ENCODE data around the gene ZNF296. TPM values are rescaled to one million over a fixed set of nuclear protein-coding genes. Genes with fewer than 3 reads are reported as not detected.

Gene ZNF296
- total RNA-seq, 1 experiment from 2014 or later, result 6.7 TPM

DNA sequence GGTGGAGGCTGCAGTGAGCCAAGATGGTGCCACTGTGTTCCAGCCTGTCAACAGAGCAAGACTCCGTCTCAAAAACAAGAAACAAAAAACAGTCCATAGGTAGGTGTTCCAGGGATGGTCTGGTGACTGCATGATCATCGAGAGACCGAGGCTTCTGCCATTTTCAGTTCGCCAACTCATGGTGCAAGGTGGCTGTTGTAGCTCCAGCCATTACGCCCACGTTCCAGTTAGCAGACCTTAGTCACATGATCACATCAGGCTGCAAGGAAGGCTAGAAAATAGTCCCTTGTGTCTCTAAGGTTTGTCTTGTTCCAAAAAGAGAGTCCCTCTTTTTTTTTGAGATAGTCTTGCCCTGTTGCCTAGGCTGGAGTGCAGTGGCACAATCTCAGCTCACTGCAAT is 40.5 kb downstream of the ZNF296 start:
- in situ Hi-C loops (cut with HindIII; ENCODE audit: low pct_unique_long_range_greater_than_20kb, low sequenced_read_pairs), result no loop called here
- DNase-seq (ENCODE audit: low read depth, low spot score), result no peak
- no peak for ATAC-seq
- no peak overlapping the region for H3K27ac ChIP-seq (ENCODE audit: low read length)
- H3K4me3 ChIP-seq (ENCODE audit: low read depth in 2 of 2, low read length in 2 of 2), result no peak overlapping the region
- BruUV-seq (replicated peaks), result no TSS peak
- H3K36me3 ChIP-seq (ENCODE audit: control insufficient read depth, insufficient read depth, low read length), result no peaks in the 10 kb centered on the region
- ChIA-PET CTCF (no interaction called here), POLR2A (interaction anchor here (0.6 kb wide), 1 partner anchor 1725 kb away, joined by 3 read pairs; no protein-coding TSS in a partner anchor)
- H3K4me1 ChIP-seq (ENCODE audit: control insufficient read depth, insufficient read depth, low read length), result peaks cover 6% of the 10 kb centered on the region; the same call in 1 of the 2 replicates
- intact Hi-C loops (cut with micrococcal nuclease; ENCODE audit: unreplicated experiment), result no loop called here
- no peaks in the 10 kb centered on the region for H3K27me3 ChIP-seq (ENCODE audit: control insufficient read depth, insufficient read depth, low read length)
- no peak for TF ChIP-seq SIN3A (IDR thresholded peaks at IDR 0.05; ENCODE audit: borderline replicate concordance, insufficient read depth, low read depth, low read length)
- TF ChIP-seq TCF7L2 (IDR thresholded peaks at IDR 0.05; ENCODE audit: low read depth, low read length), result no peak
- no peak for TF ChIP-seq POLR2AphosphoS5 (IDR thresholded peaks at IDR 0.05; ENCODE audit: low read depth, low read length)
- TF ChIP-seq, protein P1, sequence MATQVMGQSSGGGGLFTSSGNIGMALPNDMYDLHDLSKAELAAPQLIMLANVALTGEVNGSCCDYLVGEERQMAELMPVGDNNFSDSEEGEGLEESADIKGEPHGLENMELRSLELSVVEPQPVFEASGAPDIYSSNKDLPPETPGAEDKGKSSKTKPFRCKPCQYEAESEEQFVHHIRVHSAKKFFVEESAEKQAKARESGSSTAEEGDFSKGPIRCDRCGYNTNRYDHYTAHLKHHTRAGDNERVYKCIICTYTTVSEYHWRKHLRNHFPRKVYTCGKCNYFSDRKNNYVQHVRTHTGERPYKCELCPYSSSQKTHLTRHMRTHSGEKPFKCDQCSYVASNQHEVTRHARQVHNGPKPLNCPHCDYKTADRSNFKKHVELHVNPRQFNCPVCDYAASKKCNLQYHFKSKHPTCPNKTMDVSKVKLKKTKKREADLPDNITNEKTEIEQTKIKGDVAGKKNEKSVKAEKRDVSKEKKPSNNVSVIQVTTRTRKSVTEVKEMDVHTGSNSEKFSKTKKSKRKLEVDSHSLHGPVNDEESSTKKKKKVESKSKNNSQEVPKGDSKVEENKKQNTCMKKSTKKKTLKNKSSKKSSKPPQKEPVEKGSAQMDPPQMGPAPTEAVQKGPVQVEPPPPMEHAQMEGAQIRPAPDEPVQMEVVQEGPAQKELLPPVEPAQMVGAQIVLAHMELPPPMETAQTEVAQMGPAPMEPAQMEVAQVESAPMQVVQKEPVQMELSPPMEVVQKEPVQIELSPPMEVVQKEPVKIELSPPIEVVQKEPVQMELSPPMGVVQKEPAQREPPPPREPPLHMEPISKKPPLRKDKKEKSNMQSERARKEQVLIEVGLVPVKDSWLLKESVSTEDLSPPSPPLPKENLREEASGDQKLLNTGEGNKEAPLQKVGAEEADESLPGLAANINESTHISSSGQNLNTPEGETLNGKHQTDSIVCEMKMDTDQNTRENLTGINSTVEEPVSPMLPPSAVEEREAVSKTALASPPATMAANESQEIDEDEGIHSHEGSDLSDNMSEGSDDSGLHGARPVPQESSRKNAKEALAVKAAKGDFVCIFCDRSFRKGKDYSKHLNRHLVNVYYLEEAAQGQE (IDR thresholded peaks at IDR 0.05; ENCODE audit: insufficient read depth in 1 of 2, low read depth in 2 of 2, low read length in 1 of 2), result no peak
- TF ChIP-seq, protein P2, sequence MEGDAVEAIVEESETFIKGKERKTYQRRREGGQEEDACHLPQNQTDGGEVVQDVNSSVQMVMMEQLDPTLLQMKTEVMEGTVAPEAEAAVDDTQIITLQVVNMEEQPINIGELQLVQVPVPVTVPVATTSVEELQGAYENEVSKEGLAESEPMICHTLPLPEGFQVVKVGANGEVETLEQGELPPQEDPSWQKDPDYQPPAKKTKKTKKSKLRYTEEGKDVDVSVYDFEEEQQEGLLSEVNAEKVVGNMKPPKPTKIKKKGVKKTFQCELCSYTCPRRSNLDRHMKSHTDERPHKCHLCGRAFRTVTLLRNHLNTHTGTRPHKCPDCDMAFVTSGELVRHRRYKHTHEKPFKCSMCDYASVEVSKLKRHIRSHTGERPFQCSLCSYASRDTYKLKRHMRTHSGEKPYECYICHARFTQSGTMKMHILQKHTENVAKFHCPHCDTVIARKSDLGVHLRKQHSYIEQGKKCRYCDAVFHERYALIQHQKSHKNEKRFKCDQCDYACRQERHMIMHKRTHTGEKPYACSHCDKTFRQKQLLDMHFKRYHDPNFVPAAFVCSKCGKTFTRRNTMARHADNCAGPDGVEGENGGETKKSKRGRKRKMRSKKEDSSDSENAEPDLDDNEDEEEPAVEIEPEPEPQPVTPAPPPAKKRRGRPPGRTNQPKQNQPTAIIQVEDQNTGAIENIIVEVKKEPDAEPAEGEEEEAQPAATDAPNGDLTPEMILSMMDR (IDR thresholded peaks at IDR 0.05), result no peak
- no peaks in the 10 kb centered on the region for H3K9me3 ChIP-seq (ENCODE audit: control insufficient read depth, insufficient read depth, low read depth, low read length)

DNA sequence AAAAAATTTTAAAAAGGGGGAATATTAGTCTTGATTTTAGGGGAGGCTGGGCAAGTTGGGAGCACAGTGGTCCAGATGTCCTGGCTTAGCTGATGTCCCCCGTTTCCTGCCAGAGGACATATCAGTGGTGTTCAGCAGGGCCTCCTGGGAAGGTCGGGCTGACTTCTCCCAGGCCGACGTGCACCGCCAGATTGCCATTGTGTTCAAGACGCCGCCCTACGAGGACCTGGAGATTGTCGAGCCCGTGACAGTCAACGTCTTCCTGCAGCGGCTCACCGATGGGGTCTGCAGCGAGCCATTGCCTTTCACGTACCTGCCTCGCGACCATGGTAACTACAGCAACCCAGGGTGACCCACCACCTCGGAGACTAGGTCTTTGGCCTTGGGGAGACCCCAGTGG is 43.9 kb downstream of the ZNF296 start:
- TF ChIP-seq, protein P1 (IDR thresholded peaks at IDR 0.05; ENCODE audit: insufficient read depth in 1 of 2, low read depth in 2 of 2, low read length in 1 of 2), result no peak
- TF ChIP-seq, protein P2 (IDR thresholded peaks at IDR 0.05), result no peak
- TF ChIP-seq SIN3A (IDR thresholded peaks at IDR 0.05; ENCODE audit: borderline replicate concordance, insufficient read depth, low read depth, low read length) (no peak), POLR2AphosphoS5 (IDR thresholded peaks at IDR 0.05; ENCODE audit: low read depth, low read length) (no peak)
- CTCF ChIA-PET, result no interaction called here
- DNase-seq (ENCODE audit: low read depth, low spot score), result no peak
- no peak overlapping the region for H3K27ac ChIP-seq (ENCODE audit: low read length)
- POLR2A ChIA-PET, result no interaction called here
- H3K36me3 ChIP-seq (ENCODE audit: control insufficient read depth, insufficient read depth, low read length), result no peaks in the 10 kb centered on the region
- H3K9me3 ChIP-seq (ENCODE audit: control insufficient read depth, insufficient read depth, low read depth, low read length), result no peaks in the 10 kb centered on the region
- in situ Hi-C loops (cut with HindIII; ENCODE audit: low pct_unique_long_range_greater_than_20kb, low sequenced_read_pairs), result no loop called here
- H3K4me1 ChIP-seq (ENCODE audit: control insufficient read depth, insufficient read depth, low read length), result no peaks in the 10 kb centered on the region
- BruUV-seq (replicated peaks), result no TSS peak
- H3K4me3 ChIP-seq (ENCODE audit: low read depth in 2 of 2, low read length in 2 of 2), result no peak overlapping the region
- intact Hi-C loops (cut with micrococcal nuclease; ENCODE audit: unreplicated experiment), result no loop called here
- no peak for ATAC-seq
- no peaks in the 10 kb centered on the region for H3K27me3 ChIP-seq (ENCODE audit: control insufficient read depth, insufficient read depth, low read length)
